NCI-H1417 (cell line): ENCODE results near the gene SNRK.
"Not testable (repeated sequence)": the region's sequence is repeated elsewhere in the genome, so short reads cannot be mapped to it uniquely, and the experiment has no call there.

Experiments
- DNase-seq, 3 experiments: peaks; one replicate each; lab custom pipeline; 2025; lab: John Stamatoyannopoulos, UW

SNRK gene

DNA sequence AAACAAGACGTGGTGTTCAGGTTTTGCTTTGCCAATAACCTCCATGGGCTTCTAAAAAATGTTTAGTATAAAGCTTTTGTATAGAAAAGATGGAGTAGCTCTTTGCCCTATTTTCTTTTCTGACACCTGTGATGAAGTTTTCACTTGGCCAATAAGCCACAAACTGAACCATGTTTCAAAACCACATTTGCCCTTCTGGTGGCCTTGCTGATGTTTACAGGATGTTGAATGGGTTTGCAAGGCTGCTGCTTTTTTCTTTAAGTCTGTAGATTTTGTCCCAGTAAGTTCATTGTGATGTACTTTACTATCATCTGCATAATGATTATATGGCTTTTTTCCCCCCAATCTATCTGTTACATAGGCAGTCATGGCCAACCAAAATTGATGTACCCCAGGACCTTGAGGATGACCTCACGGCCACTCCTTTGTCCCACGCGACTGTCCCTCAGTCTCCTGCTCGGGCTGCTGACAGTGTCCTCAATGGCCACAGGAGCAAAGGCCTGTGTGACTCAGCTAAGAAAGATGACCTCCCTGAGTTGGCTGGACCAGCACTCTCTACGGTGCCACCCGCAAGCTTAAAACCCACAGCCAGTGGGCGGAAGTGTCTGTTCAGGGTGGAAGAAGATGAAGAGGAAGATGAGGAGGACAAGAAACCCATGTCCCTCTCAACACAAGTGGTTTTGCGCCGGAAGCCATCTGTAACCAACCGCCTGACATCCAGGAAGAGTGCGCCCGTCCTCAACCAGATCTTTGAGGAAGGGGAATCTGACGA lies 60.8 kb downstream of the SNRK start:
- no peak for DNase-seq

DNA sequence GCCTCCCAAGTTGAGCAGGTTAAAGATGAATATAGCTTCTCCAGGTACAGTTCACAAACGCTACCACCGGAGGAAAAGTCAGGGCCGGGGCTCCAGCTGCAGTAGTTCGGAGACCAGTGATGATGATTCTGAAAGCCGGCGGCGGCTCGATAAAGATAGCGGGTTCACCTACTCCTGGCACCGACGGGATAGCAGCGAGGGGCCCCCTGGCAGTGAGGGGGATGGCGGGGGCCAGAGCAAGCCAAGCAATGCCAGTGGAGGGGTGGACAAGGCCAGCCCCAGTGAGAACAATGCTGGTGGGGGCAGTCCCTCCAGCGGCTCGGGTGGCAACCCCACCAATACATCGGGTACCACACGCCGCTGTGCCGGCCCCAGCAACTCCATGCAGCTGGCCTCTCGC lies 61.4 kb downstream of the SNRK start:
- no peak for DNase-seq

DNA sequence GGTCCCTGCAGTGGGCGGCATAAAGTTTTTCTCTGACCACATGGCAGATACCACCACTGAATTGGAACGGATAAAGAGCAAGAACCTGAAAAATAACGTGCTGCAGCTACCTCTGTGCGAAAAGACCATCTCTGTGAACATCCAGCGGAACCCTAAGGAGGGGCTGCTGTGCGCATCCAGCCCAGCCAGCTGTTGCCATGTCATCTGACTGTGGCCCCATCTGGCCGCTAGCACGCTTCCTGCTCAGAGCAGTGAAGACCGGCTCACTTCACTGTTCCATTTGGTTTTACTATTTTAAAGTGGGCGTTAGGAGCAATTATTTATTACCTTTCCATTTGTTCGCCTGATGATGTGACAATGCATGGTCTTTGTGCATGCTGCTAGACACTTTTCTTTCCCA lies 62.0 kb downstream of the SNRK start:
- no peak for DNase-seq

DNA sequence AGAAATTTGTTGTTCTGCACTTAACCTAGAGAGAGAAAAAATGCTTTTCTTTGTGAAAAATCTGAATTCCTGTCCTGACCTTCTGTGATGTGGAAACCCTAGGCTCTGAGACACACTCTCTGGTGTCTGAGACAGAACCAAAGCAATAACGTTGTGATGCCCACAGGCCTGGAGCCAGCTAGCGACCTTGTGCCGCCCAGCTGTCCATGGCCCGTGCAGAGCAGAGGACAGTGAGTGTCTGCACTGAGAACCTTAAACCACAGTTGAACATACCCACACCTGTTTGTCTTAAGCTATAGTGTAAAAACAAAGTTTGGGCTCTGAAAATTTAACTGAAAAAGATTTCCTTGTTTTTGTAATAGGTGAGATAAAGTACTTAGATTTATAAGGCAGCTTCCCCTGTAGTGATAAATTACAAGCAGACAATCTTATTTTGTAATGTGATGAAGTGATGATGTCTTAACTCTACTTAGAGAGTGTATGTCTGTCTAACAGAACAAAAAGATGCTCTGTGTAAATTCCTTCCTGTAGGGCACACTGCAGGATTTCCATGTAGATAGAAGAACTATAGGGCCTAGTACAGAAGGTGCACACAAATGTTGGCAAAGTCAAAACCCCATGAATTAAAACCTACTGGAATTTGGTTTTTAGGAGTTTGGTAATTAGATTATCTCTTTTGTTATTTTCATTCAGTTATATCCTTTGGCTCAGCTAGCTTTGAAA lies 62.7 kb downstream of the SNRK start:
- DNase-seq = no peak

DNA sequence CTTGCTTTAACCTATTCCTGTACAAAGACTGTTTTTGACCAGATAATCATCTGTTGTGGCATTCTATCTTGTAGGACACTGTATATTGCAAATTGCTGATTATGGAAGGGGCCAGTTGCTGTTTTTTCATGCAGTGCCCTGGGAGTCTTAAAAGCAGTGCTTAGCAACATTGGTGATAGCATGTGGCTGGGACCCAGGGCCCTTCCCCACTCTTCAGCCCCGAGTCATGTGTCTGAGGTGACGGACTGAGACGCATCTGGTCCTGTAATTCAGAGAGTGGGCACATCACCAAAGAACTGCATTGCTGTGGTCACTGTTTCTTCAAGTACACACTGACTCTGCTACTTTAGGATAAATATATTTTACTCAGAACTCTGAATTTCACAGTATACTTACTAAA lies 63.4 kb downstream of the SNRK start:
- DNase-seq = no peak

DNA sequence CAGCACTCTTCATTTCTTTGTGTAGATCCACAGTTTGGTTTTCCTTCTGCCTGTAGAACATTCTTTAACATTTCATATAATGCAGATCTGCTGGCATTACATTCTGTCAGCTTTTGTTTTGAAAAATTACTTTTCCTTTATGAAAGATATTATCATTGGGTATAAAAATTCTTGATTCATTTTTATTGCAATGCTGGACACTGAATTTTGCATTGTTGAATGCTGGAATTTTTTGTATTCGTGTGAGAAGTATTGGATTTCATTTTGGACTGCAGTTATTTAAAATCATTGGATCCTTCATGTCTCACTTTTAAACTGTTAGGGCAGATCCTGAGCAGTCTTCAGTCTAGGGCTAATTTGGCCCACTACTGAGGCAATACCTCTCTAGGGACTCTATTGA lies 67.1 kb downstream of the SNRK start:
- DNase-seq = no peak

DNA sequence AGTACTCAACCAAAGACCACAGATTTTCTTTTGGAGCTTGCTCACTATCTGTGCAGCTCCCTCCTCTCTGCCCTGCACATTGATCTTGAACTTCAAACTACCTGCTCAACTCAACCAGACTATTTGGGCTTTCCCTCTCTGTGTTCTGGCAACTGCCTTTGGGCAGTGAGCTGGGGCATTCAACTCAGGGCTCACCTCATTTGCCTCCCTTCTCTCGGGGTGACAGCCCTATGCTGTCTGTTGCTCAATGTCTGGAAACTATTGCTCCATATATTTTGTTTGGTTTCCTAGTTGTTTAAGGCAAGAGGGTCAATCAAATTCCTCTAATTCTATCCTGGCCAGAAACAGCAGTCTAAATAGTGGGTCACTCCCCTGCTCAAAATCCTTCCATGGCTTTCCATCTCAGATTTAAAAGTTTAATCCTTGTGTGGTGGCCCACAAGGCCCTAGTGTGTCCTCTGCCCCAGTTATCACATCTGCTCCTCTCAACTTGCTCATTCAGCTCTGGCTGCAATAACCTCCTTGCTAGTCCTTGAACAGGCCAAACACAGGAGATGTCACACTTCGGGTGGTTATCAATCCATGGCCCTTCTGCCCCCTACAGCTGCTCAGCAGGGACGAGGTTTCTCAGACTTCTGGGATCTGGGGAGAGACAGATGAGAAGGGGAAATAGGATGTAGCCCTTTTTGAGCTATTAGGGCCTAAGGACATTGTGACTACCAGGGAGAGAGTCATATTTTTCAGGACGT lies 67.8 kb downstream of the SNRK start:
- DNase-seq = no peak

DNA sequence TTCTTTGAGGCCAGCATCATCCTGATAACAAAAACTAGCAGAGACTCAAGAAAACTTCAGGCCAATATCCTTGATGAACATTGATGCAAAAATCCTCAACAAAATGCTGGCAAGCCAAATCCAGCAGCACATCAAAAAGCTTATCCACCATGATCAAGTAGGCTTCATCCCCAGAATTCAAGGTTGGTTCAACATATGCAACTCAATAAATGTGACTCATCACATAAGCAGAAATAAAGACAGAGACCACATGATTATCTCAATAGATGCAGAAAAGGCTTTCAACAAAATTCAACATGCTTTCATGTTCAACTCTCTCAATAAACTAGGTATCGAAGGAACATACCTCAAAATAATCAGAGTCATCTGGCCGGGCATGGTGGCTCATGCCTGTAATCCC lies 69.7 kb downstream of the SNRK start:
- not testable (repeated sequence) for DNase-seq

DNA sequence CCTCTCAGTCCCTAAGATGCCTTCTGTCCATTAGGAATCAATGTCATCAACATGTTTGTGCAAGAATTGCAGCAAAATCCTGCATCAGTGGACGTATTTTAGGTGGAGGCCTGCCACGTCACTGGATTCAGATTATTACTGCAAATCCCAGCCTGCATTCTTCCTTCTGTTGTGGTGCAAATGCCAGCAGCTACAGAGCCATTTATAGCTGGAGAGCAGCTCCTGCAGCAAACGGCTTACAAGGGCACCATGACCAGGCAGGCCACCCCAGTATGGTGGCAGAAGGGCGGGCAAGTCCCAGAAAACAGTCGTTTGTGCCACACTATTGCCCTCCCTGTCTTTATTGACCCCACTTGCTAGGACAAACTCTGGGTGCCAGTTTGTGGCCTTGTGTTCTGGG lies 74.7 kb downstream of the SNRK start:
- no peak for DNase-seq

DNA sequence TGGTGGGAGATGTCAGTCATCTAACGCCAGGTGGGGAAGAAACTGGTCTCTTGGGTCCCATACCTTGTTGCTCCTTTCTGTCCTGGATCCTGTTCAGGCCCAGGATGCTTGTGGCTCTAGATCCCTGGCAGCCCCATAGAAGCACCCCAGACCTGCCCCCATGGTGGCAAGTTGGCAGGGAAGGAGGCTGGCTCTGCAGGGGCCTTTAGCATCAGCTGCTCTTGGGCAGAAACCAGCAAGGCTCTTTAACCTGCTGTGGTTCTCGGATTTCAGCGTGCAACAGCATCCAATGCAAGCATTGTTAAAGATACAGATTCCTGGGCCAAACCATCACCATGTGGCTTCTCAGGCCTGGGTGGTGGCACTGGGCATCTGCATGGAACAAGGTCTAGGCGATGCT lies 75.8 kb downstream of the SNRK start:
- no peak for DNase-seq

DNA sequence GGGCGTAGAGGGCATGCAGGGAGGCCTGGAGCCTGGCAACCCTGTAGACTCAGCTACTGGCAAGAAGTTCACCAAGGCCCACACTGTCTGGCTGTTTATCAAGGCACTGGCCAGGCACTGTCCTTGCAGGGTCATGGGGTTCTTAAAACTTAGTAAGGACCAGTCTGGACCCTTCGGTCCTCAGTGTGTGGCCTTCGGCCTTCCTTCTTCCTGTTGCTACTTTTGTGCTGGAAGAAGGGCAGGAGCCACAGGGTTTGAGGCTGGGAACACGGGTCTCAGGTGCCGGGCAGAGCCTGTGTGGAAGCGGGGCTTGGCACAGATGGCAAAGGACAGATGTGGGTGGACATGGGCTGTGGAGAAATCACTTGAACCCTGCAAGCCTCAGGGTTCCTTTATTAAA lies 76.6 kb downstream of the SNRK start:
- DNase-seq = no peak

DNA sequence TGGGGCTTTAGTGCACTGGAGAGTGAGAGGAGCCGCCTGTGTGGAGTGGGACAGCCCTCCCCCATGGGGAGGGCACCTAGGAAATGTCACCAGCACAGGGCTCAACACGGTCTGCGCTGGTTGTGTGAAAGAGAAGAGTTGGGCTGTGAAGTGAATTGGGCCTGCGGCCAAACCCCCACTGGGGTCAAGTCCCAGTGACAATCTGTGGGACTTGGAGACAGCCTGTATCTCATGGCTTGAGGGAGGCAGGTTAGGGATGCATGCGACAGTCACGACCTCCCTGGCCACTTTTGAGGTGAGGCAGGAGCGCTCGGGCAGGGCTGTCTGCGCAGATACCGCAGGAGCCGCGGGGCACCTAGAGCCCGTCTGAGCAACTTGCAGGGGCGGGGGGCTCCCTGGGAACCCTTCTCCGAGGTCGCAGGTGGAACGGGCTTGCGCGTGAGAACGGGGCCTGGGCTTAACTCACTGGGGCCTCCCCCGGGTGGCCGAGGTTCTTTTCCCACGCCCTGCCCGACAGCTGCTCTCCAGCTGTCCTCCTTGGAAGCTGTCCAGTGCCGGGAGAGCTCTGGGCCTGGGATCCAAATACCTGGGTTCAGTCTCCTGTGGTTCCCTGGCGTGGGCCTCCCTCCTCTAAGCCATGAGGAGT lies 77.4 kb downstream of the SNRK start:
- DNase-seq = no peak

DNA sequence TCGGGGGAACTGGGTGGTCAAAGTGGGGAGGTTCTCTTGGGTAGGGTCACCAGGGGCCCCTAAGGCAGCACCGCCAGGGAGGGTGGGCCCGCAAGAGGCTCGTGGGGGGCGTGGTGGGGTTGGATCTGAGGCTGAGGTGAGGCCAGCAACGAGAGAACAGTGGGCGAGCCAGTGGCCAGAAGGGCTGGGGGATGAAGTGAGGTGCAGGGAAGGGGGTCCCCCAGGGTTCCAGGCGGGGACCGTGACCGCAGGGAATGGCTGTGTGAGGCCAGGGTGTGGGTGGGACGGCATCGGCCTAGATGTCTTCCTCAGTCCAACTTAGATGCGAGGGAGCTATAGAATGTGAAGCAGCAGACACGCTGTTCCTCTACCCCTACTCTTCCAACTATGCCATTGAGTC lies 78.2 kb downstream of the SNRK start:
- DNase-seq = no peak

DNA sequence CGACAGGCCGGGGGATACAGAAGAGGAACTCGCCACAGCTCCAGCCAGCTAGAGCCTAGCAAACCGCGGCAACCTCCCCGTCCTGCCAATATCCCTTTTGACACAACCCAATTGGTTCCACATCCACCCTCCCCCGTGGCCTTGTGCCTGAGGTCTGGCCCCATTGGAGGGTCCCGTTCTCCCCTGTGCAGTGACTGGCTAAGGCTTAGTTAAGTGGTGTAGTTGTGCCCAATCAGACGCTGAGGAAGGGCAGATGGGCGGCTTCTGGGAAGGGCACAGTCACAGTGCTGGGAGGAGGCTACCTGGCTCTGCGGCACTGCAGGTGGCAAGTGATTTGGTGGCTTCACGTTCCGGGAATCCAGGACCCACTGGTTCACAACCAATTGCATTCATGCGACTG lies 78.6 kb downstream of the SNRK start:
- no peak for DNase-seq

DNA sequence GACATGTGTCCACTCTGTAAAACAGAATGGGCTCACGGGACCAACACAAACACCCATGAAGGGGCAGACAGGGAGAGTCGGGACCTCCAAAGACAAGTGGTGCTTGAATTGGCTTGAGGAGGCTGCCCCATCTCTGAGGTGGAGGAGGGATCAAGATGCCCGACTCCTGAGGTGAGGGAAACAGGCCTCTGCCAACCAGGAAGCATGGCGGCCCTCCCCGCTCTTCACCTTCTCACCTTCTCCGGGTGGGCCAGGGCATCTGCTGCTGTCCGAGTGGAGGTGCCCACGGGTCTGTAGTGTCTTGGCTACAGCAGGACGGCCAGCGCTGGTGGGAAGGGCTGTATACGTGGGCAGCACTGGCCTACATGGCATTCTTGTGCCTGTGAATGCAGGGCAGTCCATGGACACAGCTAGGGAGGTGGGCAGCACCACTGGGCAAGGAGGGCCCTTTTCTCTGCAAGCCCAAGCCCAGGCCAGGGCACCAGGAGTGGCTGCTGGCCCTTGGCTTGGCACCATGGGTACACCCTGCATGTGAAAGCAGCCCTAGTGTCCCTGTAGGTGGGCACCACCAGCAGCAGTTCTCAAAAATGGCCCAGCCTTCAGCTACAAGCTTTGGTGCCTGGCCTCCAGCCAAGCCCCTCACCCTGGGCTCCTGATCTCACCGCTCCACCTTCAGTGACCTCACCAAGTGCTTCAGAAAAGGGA lies 79.4 kb downstream of the SNRK start:
- no peak for DNase-seq

DNA sequence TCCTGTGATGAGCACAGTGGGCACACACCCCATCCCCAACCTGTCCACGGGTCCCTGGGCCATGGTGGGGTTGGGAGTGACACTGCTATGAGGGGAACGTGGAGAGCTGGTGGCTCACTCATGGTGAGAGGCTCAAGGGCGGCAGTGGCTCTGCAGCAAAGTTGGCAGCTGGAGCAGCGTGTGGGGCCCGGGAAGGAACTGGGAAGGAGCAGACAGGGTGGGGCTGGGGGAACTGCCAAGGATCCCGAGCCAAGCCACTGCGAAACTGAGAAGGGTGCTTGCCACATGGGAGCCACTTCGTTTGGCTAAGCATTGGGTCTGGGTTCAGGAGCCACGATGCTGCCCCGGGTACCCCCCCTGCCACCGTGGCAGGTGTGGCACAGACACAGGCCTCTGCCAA lies 80.1 kb downstream of the SNRK start:
- DNase-seq = no peak

DNA sequence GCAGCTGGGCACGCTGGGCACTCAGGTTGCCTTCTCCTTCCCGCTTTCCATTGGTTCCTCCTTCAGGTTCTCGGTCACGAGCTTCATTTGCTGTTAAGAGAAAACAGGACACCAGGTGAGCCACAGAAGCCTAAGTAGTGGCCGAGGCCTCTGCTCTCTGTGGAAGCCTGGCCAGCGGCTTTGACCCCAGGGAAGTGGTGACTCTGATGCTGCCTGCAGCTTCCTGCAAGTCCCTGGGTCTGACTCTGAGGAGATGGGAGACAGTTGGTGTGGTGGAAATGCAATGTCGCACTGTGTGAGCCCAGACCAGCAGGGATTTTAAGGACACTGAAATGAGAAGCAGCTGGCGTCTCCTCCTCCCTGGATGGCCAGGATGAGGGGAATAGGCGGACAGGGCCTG lies 80.5 kb downstream of the SNRK start:
- no peak for DNase-seq

DNA sequence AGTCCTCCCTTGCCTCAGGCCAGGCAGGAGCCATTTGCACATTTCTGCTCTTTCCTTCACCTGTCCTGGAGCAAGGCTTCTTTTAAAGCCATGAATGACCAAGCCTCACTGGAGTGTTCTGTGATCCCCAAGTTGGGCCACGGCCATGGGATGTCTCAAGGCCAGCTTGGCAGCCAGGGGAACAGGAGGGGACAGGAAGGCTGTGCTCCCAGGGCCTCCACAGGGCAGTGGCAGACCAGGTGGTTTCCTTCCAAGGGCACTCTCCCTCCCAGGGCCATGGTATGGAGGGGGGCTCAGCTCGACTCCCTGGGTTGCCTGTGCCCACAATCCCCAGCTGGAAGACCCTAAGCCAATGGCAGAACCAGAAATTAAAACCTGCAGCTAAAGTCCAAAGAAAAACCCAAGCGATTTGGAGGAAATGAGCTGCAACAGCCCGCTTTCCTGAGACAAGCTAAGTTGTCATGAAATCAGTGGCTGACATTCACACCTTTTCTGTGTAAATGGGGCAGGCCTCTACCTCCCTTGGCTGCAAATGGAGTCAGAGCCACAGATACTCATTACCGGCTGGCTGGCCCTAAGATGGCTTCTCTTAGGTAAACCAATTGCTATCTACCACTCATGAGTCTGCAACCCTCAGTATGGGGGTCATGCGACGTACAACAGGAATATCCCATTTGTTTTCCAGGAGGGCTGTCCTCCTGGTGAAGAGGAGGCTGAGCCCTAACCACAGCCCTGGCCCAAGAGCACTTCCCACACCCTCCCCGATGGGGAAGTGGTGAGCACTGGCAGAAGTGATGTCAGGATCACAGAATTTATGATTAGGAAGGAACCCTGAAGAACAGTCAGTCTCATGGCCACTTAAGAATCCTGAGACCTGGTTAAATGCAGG lies 83.3 kb downstream of the SNRK start:
- DNase-seq = no peak

DNA sequence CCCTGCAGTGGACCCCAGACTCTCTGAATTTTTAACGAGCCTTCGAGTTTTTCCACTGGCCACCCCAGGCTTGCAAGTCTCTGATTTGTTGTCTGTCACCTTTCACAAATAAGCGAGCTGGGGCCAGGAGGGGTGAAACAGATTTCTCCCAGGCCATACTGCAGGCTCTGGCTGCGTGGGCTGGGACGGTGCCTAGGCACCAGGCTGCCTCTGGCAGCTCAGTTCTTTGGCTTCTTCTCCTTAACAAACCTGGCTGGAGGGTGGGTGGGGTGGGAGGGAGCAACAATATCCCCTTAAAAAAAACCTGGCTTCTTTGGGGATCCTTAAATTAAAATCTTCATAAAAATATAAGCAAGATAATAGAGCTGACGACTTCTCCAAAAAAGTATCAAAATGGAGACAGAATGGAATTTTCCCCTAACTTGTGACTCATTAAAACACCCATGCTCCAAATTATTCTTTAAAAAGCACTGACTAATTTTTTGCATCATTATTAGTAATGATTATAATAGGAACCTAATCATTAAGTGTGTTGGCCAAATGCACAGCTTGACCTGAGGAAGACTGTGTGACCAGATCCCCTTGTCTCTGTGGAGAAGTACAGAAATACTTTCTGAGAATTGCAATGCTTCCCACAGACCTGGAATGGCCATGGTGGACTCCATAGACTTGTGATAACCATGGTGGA lies 84.1 kb downstream of the SNRK start:
- no peak for DNase-seq

DNA sequence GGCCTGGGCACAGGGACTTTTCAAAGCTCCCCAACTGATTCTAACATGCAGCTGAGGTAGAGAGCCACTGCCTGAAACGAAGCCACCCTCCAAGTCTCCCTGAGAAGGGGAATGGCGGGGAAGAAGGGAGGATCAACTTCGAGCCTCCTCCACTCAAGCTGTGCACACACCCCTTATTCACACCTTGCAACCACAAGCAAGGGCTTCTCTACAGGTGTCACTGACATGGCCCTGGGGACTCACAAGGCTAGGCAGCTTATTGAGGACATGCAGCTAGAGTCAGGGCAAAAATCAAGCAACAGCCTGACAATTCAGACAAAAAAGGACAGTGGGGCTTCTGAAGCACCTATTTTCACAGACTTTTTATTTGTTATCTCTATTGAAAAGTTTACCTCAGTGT lies 85.2 kb downstream of the SNRK start:
- no peak for DNase-seq
